Measurements from ENCODE around the gene CEP104.
A peak's percentile ranks its signal among the peaks of the same experiment; 100 is the strongest.

CEP104 gene

DNA sequence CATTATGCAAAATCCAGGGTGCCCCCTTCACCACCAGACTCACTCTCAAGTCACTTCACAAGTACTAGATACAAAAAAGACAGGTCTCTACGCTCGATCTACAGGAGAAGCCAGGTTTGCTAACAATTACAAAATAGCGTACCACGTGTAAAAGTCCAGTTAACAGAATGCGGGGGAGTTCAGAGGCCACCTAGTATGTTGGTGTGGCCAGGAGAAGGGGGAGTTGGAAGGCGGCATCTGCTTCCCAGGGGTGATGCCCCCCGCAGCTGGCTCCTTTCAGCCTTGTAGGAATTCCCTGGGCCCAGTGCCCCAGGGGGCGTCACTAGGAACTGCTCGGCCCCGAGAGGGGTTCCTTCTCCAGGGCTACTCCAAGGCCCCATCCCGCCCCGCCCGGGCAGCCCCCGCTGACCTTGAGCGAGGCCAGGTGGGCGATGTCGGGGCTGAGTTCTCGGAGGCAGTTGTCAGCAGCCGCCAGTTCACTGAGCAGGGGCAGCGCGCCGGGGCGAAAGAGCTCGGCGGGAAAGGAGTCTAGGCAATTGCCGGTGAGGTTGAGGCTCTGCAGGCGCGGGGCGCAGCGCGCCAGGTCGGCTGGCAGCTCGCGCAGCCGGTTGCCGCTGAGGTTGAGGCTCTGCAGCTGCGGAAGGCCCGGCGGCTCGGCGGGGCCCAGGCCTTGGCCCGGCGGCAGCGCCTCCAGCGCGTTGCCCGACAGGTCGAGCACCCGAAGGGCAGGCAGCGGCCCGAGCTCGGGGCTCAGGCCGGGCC lies 61.4 kb downstream of the CEP104 start:
- no peak for DNase-seq

DNA sequence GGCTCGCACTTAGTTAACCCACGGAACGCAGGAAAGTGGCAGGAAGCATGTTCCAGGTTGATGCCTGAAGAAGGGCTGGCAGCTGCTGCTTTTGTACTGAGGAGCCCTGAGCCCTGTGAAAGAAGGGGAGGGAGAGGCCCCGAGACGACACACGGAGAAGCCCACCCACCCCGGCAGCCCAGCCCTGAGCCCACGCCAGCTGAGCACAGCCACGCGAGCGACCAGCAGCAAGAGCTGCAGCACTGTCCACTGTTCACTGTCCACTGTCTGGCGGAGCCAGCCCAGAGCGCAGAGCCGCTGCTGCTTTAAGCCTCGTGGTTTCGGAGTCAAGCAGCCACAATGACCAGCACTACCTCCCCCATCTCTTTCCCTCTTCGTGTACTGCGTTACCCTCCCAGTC lies 66.1 kb downstream of the CEP104 start:
- DNase-seq, result no peak

GRCh38 chr1:3790500-3790923 lies 66.5 kb downstream of the CEP104 start:
- DNase-seq, result no peak

- no peak for DNase-seq
Measured at GRCh38 chr1:3789421-3790300, 67.3 kb downstream of the CEP104 start.

DNA sequence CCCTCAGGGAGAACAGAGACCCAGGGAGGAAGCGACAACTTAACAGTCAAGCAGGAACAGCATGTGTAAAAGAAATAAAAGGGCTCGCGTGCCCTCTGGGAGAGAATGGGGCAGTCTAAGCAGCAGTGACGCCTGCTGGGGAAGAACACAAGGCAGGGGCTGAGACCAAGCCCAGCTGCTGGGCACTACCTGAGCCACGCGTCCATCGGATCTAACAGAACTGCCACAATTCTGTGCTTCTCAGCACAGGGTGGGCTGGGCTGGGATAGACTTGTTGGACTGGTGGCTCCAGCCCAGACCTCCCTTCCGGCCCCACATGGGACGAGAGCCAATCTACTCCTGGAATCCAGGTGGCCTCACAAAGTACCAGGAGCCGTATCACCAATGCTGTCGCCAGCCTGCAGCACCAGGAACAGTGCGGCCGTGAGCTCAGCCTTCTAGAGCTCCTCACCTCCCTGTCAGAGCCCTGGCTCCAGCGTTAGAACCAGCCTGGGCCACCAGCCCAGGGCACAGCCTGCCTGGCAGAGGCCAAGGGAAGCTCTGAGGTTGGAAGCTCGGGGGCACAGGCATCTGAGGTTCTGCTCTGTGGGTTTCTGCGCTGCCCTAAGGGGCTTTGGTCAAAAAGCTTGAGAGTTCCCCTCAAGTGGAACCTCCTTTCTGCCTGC lies 68.1 kb downstream of the CEP104 start:
- DNase-seq, result no peak

DNA sequence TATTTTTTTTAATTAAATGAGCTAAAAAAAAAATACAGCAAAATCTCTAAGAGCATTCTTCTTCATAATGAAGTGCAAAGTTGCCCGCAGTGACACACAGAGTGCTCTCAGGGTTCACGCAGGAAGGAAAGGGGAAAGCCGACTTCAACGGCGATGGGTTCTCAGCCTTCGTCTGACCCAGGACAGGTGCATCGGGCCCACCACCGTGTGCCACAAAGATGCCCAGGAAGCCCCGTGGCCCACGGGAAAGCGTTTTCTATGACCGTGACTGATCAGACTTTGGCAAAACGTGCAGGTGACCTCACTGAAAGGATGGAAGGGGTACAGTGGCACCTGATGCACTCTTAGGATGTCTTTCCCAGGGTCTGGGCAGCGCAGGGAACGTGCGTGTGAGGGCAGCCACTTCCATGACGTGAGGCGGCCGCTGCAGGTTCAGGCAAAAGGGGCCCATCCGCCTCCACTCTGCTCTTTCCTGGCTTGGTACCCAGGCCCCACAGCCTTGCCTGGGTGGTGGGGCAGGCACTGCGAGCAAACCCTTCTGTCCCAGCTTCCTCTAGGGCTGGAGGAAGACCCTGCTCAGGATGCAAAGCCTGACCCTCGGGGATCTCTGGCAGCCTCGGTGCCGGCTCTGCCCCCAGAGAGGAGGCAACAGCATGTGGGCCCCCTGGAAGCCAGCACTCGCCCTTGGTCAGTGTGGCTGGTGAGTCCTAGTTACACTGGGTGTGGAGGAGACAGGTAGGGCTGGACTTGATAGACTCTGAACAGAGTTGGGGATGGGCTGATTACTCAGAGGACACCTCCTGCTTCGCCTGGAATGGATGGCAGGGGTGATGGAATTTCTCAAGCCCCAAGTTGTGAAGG lies 69.0 kb downstream of the CEP104 start:
- DNase-seq, result no peak

DNA sequence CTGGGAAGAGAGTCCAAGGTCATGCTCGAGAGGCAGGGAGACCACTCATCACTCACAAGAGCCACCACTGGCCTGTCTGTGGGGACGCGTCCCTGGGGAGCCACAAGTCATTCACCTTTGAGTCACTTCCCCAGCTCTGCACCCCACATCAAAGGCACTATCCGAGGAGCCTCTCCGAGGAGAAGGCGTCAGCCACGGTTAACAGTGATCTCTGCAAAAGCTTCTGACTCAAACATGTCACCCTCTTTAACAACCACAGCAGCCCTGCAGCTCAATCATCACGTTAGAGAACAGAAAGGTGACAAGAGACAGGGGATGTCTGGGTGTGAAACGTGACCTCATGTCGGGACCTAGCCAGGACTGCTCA lies 69.7 kb downstream of the CEP104 start:
- DNase-seq, result peak; percentile 15

- no peak for DNase-seq
Measured at GRCh38 chr1:3786468-3787348, 70.3 kb downstream of the CEP104 start.

DNA sequence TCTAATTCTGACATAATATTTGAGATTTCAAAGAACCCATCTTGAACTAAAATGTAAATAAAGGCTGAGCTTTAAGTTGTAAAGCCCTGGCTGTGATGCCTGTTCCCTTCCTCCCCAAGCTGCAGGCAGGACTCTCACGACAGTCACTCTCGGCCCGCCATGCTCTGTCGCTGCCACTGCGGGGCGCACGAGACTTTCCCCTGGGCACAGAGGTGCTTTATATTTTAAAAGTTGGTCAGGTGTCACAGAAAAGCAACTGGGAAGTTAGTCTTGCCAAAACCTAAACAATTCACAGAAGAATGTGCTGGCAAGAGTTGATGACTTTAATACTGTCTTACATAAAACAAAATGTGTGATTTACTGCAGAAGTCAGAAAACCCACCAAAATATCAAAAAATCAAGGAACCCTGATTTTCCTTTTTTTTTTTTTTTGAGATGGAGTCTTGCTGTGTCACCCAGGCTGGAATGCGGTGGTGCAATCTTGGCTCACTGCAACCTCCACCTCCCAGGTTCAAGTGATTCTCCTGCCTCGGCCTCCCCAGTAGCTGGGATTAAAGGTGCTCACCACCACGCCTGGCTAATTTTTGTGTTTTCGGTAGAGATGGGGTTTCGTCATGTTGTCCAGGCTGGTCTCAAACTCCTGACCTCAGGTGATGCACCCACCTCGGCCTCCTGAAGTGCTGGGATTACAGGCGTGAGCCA lies 71.4 kb downstream of the CEP104 start:
- DNase-seq, result no peak

GRCh38 chr1:3785045-3785444 lies 72.0 kb downstream of the CEP104 start:
- DNase-seq, result no peak

DNA sequence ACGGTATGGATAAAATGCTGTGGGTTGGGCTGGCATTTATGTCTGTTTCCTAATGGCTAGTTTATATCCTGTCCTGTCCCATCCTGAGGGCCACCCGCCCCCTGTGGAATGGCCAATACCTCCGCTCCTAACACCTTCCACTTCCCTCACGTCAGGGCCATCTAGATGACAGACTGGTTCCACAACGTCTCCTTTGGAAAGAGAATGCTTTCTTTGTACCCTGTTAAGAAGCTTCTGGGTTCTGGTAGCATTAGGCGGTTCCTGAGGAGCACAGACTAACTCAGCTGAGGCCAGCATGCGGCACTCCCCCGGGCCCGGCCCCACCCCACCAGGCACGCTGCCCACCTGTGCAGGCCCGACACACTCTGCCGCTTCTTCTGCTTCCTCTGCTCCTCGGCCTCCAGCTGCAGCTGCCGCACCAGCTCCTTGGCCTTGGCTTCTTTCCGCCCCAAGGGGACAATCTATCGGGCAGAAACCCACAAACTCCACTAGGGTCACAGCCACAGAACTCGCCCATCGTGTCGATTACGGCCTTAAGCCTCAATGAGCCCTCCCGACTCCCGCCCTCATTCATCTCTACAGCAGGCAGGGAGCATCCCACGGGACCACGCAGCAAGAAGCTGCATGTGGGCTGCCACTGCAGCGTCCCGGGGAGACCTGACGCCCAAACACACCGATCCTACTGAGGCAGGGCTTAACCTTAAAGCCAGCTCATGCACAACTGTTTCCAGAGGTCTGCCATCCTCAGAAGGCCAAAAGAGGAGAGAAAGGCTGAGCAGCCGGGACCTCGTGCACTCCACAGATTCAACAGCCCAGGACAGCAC lies 73.1 kb downstream of the CEP104 start:
- DNase-seq, result no peak

GRCh38 chr1:3780901-3781300 lies 76.1 kb downstream of the CEP104 start:
- no peak for DNase-seq

DNA sequence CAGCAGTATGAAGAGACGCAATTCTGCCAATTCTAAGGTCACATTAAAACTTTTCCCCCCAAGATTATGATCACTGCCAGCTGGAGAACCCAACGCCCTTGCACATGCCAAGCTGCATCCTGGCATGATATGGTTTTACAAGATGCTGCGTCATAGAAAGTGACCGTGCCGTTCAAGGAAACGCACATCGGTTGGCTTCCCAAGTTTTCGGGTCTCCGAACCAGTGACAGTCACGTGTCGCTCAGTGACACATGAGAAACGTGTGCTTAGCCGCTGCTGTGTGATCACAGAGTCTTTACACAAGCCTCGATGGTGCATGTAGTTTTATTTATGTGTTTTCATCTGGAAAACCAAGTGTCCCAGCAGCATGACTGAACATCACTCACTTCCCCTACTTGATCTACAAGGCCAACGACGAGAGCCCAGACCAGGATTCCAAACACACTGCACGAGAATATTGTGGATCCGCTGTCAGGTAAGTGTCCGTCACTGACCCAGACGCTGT lies 77.0 kb downstream of the CEP104 start:
- no peak for DNase-seq

DNA sequence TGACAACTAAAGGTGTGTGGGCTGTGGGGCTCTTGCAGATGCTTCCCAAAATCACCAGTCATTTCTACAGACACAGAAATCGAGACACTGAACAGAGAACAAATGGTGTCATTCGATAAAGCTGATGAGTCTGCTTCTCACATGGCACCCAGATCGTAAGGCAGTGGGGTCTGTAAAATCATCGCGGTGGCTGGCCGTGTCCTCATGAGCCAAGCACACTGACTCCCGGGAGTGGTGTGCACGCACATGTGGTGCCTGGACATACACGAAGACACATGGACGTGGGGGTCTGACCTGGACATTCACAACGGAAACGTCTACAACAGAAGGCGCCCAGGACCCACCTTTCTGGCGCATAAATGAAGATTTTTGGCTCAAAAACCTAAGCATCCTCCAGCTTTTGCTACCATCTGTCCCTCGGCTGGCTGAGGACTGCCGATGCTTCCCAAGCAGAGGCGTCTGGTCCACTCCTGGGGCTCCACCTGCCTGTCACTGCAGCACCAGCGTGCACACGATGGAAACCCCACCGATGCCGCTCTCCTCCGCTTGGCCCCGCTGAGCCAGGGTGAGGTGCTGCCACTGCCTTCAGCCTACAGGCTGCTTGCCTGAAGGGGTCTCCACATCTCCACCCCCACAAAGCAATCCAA lies 77.6 kb downstream of the CEP104 start:
- DNase-seq, result no peak

DNA sequence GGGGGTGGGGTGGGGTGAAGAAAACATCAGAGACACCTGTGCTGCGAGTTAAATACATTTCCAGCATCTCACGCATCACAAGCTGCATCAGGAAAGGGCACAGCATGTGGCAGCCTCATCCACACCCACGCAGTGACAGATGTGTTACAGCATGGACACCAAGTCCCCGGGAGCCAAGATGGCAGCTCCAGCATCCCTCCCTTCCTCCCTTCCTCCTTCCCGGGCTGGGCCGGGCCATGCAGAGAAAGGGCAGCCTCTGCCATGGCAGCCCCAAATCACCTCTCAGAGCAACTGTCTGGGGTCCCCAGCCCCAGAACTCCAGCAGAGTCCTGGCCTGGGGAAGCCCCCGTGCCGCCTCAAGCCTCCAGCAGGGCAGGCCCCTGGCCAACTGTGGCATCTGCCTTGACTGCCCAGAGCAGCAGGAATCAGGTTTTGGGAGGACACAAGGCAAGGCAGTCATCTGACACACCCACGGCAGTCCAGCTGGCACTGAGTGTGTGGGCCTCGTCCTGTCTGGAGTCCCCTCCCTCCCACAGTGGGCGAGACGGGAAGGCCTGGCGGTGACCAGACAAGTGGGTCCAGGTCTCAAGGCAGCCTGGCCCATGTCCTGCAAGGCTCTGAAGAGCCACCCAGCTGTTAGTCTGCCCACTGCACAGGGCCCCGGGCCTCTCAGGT lies 78.3 kb downstream of the CEP104 start:
- no peak for DNase-seq

DNA sequence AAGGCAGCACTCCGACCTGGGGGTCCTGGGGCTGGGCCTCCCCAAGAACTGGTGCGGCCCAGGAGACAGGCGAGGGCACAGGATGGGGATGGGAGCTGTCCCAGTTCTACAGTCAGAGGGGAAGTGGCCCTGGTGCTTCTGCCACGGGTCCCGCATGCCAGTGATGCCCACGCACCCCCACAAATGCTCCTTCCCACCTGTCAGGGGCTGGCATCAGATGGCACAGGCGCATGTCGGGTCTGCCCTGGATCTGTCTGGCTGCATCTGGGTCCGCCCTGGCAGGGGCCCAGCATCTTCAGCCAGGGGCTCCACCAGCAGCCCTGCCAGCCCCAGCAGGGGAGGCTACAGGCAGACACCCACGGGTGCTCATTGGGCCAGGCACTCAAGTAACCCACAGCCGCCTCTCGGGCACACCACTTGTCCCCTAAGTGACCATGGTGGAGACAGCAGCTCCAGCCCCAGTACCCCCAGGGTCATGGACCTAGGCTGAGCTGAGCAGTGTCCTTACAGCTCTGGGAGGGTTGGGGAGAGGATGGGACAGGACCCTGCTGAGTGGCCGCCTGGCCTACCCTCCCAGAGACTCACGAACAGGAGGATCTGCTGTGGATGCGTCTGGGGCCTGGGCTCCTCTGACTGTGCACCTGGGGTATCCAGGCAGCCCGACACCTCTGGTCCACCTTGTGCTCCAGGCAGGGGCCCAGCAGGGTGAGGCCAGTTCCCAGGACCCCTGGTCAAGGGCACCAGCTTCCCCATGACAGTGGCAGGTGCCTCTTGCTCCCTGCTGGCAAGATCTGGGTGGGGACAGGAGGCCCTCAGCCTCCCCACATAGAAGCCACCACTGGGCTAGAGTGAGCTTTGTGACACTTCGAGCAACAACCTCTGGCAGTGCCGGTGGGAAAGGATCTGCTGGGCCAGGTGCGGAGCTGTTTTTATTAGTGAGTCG lies 79.1 kb downstream of the CEP104 start:
- DNase-seq, result no peak

GRCh38 chr1:3777078-3777547 lies 79.9 kb downstream of the CEP104 start:
- no peak for DNase-seq

All from effector CD4-positive, alpha-beta T cell (primary cell).